RWPE2 (cell line): ENCODE data around the gene NRIP3.

Source experiments
- ATAC-seq: fragments of 200-7000 bp; cut with Tn5 transposase; 3 replicates; pipeline ENCODE4 v1.9.1; 2021; ENCODE audit warnings: low read depth
- DNase-seq: peaks from one replicate; pipeline ENCODE4 v3.0.0-alpha.2; 2020; ENCODE audit warnings: low spot score
- H3K27ac ChIP-seq: fragments of 450-650 bp; 2 replicates; pipeline ENCODE4 v1.5.1; 2017; ENCODE audit warnings: mild to moderate bottlenecking; ENCODE audit not compliant: poor library complexity, severe bottlenecking
- H3K27me3 ChIP-seq: fragments of 250-450 bp; sonication (Bioruptor Pico); 2 replicates; pipeline ENCODE4 v1.5.1; 2021; ENCODE audit warnings: mild to moderate bottlenecking, moderate library complexity; ENCODE audit not compliant: insufficient read depth, poor library complexity, severe bottlenecking
- H3K36me3 ChIP-seq: fragments of 250-450 bp; sonication (Bioruptor Pico); 2 replicates; pipeline ENCODE4 v1.5.1; 2020; ENCODE audit warnings: low read depth, mild to moderate bottlenecking, moderate library complexity
- H3K4me1 ChIP-seq: fragments of 250-450 bp; sonication (Bioruptor Pico); 2 replicates; pipeline ENCODE4 v1.5.1; 2021; ENCODE audit warnings: mild to moderate bottlenecking, moderate library complexity; ENCODE audit not compliant: insufficient read depth, poor library complexity, severe bottlenecking
- H3K4me3 ChIP-seq: fragments of 250-450 bp; sonication (Bioruptor Pico); 2 replicates; pipeline ENCODE4 v1.5.1; 2021; ENCODE audit warnings: mild to moderate bottlenecking, moderate library complexity; ENCODE audit not compliant: severe bottlenecking
- H3K9me3 ChIP-seq: fragments of 250-450 bp; sonication (Bioruptor Pico); 2 replicates; pipeline ENCODE4 v1.5.1; 2021; ENCODE audit warnings: mild to moderate bottlenecking, moderate library complexity; ENCODE audit not compliant: severe bottlenecking
- CTCF ChIP-seq: fragments of 450-650 bp; IDR thresholded peaks from one replicate; pipeline ENCODE4 v1.5.1; 2017; ENCODE audit warnings: mild to moderate bottlenecking, moderate library complexity; ENCODE audit not compliant: poor library complexity, severe bottlenecking

Gene NRIP3

GRCh38 chr11:9003573-9004182 lies at the start of gene NRIP3:
Gene NRIP3 (minus strand): TSS chr11:9004001. CDS start chr11:9003935, 66 bp downstream.
- Histone ChIP-seq H3K27ac (no peak within 1 kb of the TSS), H3K27me3 (peaks cover 23% of the 10 kb centered on the region), H3K4me3 (peak within 1 kb of the TSS; percentile 27), H3K4me1 (peaks cover 14% of the 10 kb centered on the region), H3K36me3 (no peaks in the 10 kb centered on the region), H3K9me3 (no peaks in the 10 kb centered on the region)
- DNase-seq (no peak), ATAC-seq (peak; percentile 48)
- no peak for TF ChIP-seq CTCF

- Histone ChIP-seq H3K27ac (no peak overlapping the region), H3K27me3 (no peaks in the 10 kb centered on the region), H3K4me1 (no peaks in the 10 kb centered on the region), H3K9me3 (no peaks in the 10 kb centered on the region), H3K36me3 (no peaks in the 10 kb centered on the region), H3K4me3 (no peak overlapping the region)
- DNase-seq (no peak), ATAC-seq (peak; percentile 17; the same call in 1 of the 3 replicates)
- no peak for TF ChIP-seq CTCF
Observed at GRCh38 chr11:9052316-9052715, 48.5 kb upstream of the NRIP3 start.

- Histone ChIP-seq H3K9me3 (no peaks in the 10 kb centered on the region), H3K4me1 (no peaks in the 10 kb centered on the region), H3K27ac (no peak overlapping the region), H3K4me3 (no peak overlapping the region), H3K27me3 (no peaks in the 10 kb centered on the region), H3K36me3 (no peaks in the 10 kb centered on the region)
- DNase-seq, result no peak
- no peak for ATAC-seq
- TF ChIP-seq CTCF, result no peak
Observed at GRCh38 chr11:9049959-9050358, 46.2 kb upstream of the NRIP3 start.

GRCh38 chr11:9047964-9048523 lies 44.2 kb upstream of the NRIP3 start:
- ATAC-seq (no peak), DNase-seq (no peak)
- H3K27me3 ChIP-seq, result no peaks in the 10 kb centered on the region
- no peak overlapping the region for H3K4me3 ChIP-seq
- H3K36me3 ChIP-seq, result no peaks in the 10 kb centered on the region
- H3K9me3 ChIP-seq, result no peaks in the 10 kb centered on the region
- no peak overlapping the region for H3K27ac ChIP-seq
- TF ChIP-seq CTCF, result no peak
- H3K4me1 ChIP-seq, result no peaks in the 10 kb centered on the region

GRCh38 chr11:9046481-9046880 lies 42.7 kb upstream of the NRIP3 start:
- no peak for DNase-seq
- no peak overlapping the region for H3K27ac ChIP-seq

More at GRCh38 chr11:9046481-9046880, 42.7 kb upstream of the NRIP3 start:
- Histone ChIP-seq H3K9me3 (no peaks in the 10 kb centered on the region), H3K4me1 (no peaks in the 10 kb centered on the region), H3K27me3 (no peaks in the 10 kb centered on the region), H3K4me3 (no peak overlapping the region), H3K36me3 (no peaks in the 10 kb centered on the region)
- no peak for TF ChIP-seq CTCF
- no peak for ATAC-seq
